ENCODE measurements around the gene RABEPK. TPM values are rescaled to one million over a fixed set of nuclear protein-coding genes. Genes with fewer than 3 reads are reported as not detected.
"Not testable (repeated sequence)": the region's sequence is repeated elsewhere in the genome, so short reads cannot be mapped to it uniquely, and the experiment has no call there.

Gene RABEPK
- total RNA-seq, 1 donor from 2014 or later, result 32.8 TPM

DNA sequence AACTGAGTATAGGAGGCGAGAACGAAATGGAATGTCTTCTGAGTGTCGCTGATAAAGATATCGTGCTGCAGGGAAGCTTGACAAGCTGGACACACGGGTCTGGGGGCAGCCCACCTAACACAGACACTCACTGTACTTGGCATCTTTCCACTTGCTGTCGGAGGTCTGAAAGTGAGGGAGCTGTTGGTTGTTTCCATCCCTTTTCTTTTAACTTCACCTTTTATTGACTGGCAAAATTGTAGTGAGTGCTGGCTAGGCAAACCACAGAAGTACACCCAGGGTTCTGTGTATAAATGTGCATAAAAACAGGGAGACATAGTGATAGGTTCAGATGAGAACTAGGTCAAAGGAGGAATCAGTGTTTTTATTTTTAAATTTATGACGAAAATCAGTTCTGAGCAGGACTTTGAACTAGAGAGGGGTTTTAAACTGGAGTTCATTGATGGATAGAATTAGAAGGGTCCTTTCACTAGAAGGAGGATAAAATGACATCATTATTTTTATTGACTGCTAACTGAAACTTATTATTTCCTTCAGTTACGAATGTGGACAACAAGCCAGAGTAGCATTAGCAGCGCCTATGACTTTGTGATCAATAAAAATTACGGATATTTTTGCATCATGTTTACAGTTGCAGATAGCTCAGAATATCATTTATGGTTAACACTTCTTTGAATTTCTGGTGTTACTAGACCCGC, 62.1 kb downstream of the RABEPK start:
- DNase-seq (ENCODE audit: low spot score), result no peak
- Mint-ChIP-seq H3K27ac (peak overlapping the region; percentile 92), H3K4me3 (peak overlapping the region; percentile 99), H3K36me3 (ENCODE audit: low read depth) (peaks cover 17% of the 10 kb centered on the region), H3K4me1 (ENCODE audit: low read depth) (peaks cover 42% of the 10 kb centered on the region), H3K27me3 (ENCODE audit: insufficient read depth) (no peaks in the 10 kb centered on the region), H3K9me3 (no peaks in the 10 kb centered on the region)
- intact Hi-C loops (cut with micrococcal nuclease), result loop anchor here (5.0 kb wide), 2 partner anchors 485 to 490 kb away; partner anchors contain the start of genes NR6A1 and PBX3

DNA sequence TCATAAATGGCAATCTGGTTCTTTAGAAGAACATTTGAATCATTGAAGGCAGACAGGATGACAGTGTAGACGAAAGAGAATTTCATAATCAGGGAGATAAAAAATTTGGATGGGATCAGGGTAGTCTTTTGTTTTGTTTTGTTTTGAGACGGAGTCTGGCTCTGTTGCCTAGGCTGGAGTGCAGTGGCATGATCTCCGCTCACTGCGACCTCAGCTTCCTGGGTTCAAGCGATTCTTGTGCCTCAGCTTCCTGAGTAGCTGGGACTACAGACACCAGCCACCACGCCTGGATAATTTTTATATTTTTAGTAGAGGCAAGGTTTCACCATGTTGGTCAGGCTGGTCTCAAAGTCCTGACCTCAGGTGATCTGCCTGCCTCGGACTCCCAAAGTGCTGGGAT, 63.7 kb downstream of the RABEPK start:
- Mint-ChIP-seq H3K4me3 (peak overlapping the region; percentile 99), H3K27ac (peak overlapping the region; percentile 84), H3K4me1 (ENCODE audit: low read depth) (peaks cover 49% of the 10 kb centered on the region), H3K36me3 (ENCODE audit: low read depth) (peaks cover 23% of the 10 kb centered on the region)
- intact Hi-C loops (cut with micrococcal nuclease), result loop anchor here (5.0 kb wide), 2 partner anchors 483 to 492 kb away; partner anchors contain the start of genes NR6A1 and PBX3
- not testable (repeated sequence) for H3K27me3 Mint-ChIP-seq (ENCODE audit: insufficient read depth); H3K9me3 Mint-ChIP-seq
- peak; percentile 9 for DNase-seq (ENCODE audit: low spot score)

DNA sequence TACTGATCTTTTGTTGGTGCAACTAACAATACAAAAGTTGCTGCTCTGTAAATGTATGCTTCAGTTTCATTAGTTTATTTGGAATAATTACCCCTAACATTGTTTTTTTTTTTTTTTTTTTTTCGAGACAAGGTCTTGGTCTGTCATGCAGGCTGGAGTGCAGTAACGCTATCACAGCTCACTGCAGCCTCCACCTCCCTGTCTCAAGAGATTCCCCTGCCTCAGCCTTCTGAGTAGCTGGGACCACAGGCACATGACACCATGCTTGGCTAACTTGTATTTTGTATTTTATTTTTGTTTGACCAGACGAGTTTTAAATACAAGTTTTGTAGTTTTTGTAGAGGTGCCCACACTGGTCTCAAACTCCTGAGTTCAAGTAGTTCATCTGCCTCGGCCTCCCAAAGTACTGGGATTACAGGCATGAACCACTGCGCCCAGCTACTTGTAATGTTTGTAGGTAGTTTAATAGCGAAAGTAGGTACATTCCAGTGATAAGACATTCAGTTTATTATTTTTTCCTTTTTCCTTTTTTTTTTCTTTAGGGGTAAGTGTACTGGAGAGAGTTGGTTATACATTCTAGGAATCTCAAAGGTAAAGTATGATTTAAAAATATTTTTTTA, 68.2 kb downstream of the RABEPK start:
- peaks cover 34% of the 10 kb centered on the region for H3K4me1 Mint-ChIP-seq (ENCODE audit: low read depth)
- intact Hi-C loops (cut with micrococcal nuclease), result no loop called here
- no peak overlapping the region for H3K27ac Mint-ChIP-seq
- H3K36me3 Mint-ChIP-seq (ENCODE audit: low read depth), result peaks cover 20% of the 10 kb centered on the region
- no peaks in the 10 kb centered on the region for H3K27me3 Mint-ChIP-seq (ENCODE audit: insufficient read depth)
- H3K4me3 Mint-ChIP-seq, result no peak overlapping the region
- no peak for DNase-seq (ENCODE audit: low spot score)
- H3K9me3 Mint-ChIP-seq, result no peaks in the 10 kb centered on the region

GRCh38 chr9:125269014-125269397, 68.7 kb downstream of the RABEPK start:
- no peaks in the 10 kb centered on the region for H3K27me3 Mint-ChIP-seq (ENCODE audit: insufficient read depth)
- intact Hi-C loops (cut with micrococcal nuclease), result no loop called here
- no peak for DNase-seq (ENCODE audit: low spot score)
- no peak overlapping the region for H3K27ac Mint-ChIP-seq
- no peak overlapping the region for H3K4me3 Mint-ChIP-seq
- no peaks in the 10 kb centered on the region for H3K9me3 Mint-ChIP-seq
- peaks cover 29% of the 10 kb centered on the region for H3K4me1 Mint-ChIP-seq (ENCODE audit: low read depth)
- peaks cover 17% of the 10 kb centered on the region for H3K36me3 Mint-ChIP-seq (ENCODE audit: low read depth)

DNA sequence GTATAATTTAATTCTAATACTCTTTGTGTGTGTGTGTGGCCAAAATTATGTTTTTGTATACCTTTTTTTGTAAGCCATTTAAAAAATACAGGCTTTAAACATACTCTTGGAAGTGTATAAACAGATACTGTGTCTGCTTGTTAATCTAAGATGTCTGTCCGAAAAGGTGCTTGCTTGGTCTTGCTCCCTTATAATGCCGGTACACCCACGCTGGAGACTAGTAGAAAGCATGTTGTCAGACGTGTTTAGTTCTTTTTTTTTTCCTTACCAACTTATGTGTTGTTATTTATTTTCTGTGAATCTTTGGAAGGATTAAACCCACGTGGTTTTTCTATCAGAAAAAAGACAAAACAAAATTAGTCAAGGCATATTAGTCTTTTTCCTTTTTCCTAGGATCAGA, 70.7 kb downstream of the RABEPK start:
- Mint-ChIP-seq H3K36me3 (ENCODE audit: low read depth) (peaks cover 10% of the 10 kb centered on the region), H3K27ac (no peak overlapping the region)
- intact Hi-C loops (cut with micrococcal nuclease), result no loop called here

GRCh38 chr9:125272697-125273096, 72.4 kb downstream of the RABEPK start:
- Mint-ChIP-seq H3K4me1 (ENCODE audit: low read depth) (peaks cover 16% of the 10 kb centered on the region), H3K4me3 (no peak overlapping the region), H3K36me3 (ENCODE audit: low read depth) (peaks cover 10% of the 10 kb centered on the region), H3K9me3 (no peaks in the 10 kb centered on the region), H3K27me3 (ENCODE audit: insufficient read depth) (no peaks in the 10 kb centered on the region), H3K27ac (no peak overlapping the region)
- intact Hi-C loops (cut with micrococcal nuclease), result no loop called here
- no peak for DNase-seq (ENCODE audit: low spot score)

More for the DNA sequence above, 70.7 kb downstream of the RABEPK start:
- H3K4me3 Mint-ChIP-seq, result no peak overlapping the region
- no peaks in the 10 kb centered on the region for H3K9me3 Mint-ChIP-seq
- no peak for DNase-seq (ENCODE audit: low spot score)
- peaks cover 16% of the 10 kb centered on the region for H3K4me1 Mint-ChIP-seq (ENCODE audit: low read depth)
- H3K27me3 Mint-ChIP-seq (ENCODE audit: insufficient read depth), result no peaks in the 10 kb centered on the region

DNA sequence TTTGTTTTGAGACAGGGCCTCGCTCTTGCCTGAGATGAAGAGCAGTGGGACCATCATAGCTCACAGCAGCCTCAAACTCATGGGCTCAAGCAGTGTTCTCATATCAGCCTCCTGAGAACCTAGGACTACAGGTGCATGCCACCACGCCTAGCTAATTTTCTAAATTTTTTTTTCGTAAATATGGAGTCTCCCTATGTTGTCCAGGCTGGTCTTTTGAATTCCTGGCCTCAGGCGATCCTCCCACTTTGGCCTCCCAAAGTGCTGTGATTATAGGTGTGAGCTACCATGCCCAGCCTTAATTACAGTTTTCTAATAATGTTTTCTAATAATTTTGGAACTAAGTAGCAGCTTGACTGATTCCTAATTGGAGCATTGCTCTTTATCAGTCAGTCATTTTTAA, 76.4 kb downstream of the RABEPK start:
- no peak overlapping the region for H3K27ac Mint-ChIP-seq
- H3K27me3 Mint-ChIP-seq (ENCODE audit: insufficient read depth), result no peaks in the 10 kb centered on the region
- peaks cover 4% of the 10 kb centered on the region for H3K36me3 Mint-ChIP-seq (ENCODE audit: low read depth)
- peaks cover 9% of the 10 kb centered on the region for H3K4me1 Mint-ChIP-seq (ENCODE audit: low read depth)
- DNase-seq (ENCODE audit: low spot score), result no peak
- intact Hi-C loops (cut with micrococcal nuclease), result no loop called here
- H3K4me3 Mint-ChIP-seq, result no peak overlapping the region
- no peaks in the 10 kb centered on the region for H3K9me3 Mint-ChIP-seq

- Mint-ChIP-seq H3K27ac (no peak overlapping the region), H3K36me3 (ENCODE audit: low read depth) (peaks cover 4% of the 10 kb centered on the region), H3K9me3 (no peaks in the 10 kb centered on the region), H3K4me1 (ENCODE audit: low read depth) (peaks cover 10% of the 10 kb centered on the region), H3K4me3 (no peak overlapping the region), H3K27me3 (ENCODE audit: insufficient read depth) (no peaks in the 10 kb centered on the region)
- intact Hi-C loops (cut with micrococcal nuclease), result no loop called here
- no peak for DNase-seq (ENCODE audit: low spot score)
These were observed 77.1 kb downstream of the RABEPK start for GRCh38 chr9:125277411-125277810.

GRCh38 chr9:125280945-125281344, 80.6 kb downstream of the RABEPK start:
- Mint-ChIP-seq H3K4me1 (ENCODE audit: low read depth) (peaks cover 11% of the 10 kb centered on the region), H3K27ac (no peak overlapping the region), H3K36me3 (ENCODE audit: low read depth) (peaks cover 5% of the 10 kb centered on the region), H3K9me3 (no peaks in the 10 kb centered on the region), H3K27me3 (ENCODE audit: insufficient read depth) (no peaks in the 10 kb centered on the region), H3K4me3 (no peak overlapping the region)
- DNase-seq (ENCODE audit: low spot score), result no peak
- intact Hi-C loops (cut with micrococcal nuclease), result no loop called here

Other genes starting within 250 kb of the RABEPK start
- 10.0 and 11.7 TPM in 2 replicates for gene SCAI, start 57.0 kb upstream of the RABEPK start, total RNA-seq
- gene PPP6C, start 10.7 kb upstream of the RABEPK start, total RNA-seq, result 47.2 and 50.8 TPM in 2 replicates
- 242 and 243 TPM in 2 replicates for gene HSPA5, start 40.8 kb downstream of the RABEPK start, total RNA-seq
- 53.6 and 56.8 TPM in 2 replicates for gene GAPVD1, start 61.3 kb downstream of the RABEPK start, total RNA-seq

Data from activated T-helper 1 cell treated with anti-CD3 and anti-CD28 coated beads, Interleukin-12 subunit alpha, Interleukin-12 subunit beta, Interleukin-2, Interleukin-4 antibody, amounts not matched to agents 30 ng/mL and 10 ng/mL and 1 ng/mL, durations not matched to agents 14 hours and 24 hours and 36 hours (primary cell).